ENCODE results near the gene KMT2C.

The KMT2C gene

DNA sequence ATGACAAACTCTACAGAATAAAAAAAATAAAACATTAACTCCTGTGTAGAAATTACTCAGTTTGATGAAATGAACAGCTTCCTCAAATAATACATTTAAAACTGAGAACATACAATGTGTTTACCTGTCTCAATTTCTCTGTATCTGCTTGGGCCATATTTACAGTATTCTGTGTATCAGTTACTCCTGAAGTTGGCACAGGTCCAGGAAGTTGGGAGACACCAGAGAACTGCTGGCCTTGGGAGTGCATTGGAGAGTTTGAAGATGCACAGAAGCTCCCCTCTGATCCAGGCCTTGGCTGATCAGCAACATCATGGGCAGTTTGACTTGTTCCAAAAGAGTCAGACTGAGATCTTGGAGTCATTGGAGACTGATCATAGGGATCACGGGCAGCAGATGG, 255.2 kb downstream of the KMT2C start:
- no peak for DNase-seq

DNA sequence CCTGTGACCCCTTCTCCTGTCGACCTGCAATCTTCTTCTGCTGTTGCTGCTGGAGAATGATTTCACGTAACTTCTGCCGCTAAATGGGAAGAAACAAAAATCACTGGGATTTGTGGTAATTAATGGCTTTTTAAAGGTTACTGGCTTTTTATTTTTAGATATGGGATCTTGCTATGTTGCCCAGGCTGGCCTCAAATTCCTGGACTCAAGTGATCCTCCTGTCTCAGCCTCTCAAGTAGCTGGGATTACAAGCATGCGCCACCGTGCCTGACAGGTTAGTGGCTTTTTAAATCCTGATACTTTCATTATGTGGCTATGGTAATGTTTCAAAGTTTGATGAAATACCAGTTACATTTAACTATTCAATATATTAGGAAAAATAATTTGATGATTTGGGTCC, 255.8 kb downstream of the KMT2C start:
- no peak for DNase-seq

DNA sequence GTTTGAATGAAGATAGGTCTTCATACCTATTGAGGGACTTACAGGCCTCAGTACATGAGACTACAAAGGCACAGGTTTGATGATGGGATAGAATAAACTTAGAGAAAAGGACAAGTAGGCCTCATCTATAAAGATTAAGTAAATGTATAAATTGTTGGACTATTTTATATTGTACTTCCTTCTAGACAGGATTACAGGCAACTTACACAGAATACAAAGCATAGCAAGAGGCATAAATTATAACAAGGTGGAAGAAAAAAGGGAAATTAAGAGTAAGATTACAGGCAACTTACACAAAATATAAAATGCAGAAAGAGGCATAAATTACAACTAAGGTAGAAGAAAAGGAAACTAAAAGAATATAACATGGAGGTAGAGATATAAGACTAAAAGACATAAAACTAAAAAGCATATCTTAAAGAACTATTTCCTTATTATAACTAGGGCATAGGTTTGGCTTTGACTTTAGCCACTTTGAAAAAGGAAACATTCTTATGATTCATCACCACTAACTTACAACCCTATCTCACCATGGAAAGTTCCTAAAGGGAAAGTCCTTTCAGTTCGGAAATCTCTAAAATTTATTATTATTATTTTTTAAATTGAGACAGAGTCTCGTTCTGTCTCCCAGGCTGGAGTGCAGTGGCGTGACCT, 257.3 kb downstream of the KMT2C start:
- DNase-seq = no peak

DNA sequence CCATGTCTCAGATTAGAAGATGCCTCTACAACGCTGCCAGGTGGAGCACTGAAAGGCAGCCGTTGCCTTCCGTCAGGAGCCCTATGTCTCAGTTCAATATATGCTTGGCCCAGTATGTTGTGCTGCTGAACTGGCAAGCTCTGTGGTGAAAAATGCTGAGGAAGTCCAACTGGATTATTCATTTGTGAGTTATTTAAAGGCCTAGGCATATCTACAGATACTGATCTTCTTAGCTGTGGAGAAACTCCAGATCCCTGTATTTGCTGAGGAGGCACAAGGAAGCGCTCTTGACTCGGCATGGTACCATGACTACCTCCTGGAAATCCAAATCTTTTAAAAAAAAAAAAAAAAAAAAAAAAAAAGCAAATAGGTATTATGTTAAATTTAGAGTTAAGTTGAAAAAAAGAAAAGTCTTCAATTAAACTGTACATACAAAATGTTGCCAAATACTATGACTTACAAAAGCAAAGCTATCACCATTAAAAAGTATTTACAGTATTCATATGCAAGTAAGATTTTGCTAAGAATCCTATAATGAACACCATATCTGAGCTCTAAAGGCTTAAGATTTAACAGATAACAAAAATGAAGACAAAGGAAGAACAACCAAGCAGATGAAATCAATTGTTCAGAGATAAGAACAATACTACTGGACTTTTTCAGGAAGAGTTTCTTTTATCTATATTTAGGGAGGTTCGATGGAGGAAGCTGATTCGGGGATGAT, 258.0 kb downstream of the KMT2C start:
- no peak for DNase-seq

DNA sequence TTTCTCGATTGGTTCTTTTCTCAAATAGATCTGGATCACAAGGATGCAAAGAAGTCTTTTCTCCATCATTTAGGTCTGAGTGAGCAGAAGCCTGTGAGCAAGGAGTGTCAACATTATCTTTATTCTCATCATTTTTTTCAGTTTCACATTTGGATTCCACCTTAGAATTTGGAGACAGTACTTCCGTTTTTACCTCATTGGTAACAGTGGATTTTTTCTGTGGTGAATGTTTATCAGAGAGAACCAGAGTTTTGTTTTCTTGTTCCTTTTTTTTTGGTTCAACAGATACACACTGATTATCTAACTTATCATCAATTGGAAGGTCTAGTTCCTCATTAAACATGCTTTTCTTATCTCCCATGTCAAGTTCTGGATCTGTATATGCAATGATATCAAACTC, 259.0 kb downstream of the KMT2C start:
- DNase-seq = no peak

DNA sequence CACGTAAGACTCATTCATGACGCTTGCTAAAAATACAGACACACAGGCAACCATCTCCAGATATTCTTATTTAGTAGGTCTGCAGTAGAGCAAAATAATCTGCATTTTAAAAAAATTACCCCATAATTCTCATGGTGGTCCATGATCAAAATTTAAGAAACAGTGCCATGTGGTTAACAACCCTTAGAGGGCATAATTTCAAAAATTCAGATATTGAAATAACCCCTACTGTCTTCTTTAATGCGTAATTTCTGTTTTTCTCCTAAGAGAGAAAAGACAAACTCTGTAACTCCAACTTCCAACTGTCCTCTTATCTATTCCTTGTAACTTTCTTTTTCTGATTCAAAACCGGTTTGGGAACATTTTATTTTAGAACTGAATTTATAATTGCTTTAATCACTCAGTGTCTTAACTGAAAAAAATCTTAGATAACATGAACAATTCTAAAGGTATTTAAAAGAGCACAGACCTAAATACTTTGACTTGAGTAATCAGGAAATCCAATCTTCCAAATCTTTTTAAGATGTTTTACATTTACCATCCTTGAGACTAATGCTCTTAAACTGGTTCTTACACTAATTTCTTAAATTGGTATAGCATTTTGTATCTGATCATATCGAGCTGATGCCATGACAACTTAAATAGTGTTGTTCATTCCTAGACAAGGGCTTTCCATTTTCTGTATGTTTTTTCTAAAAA, 262.3 kb downstream of the KMT2C start:
- DNase-seq = no peak

DNA sequence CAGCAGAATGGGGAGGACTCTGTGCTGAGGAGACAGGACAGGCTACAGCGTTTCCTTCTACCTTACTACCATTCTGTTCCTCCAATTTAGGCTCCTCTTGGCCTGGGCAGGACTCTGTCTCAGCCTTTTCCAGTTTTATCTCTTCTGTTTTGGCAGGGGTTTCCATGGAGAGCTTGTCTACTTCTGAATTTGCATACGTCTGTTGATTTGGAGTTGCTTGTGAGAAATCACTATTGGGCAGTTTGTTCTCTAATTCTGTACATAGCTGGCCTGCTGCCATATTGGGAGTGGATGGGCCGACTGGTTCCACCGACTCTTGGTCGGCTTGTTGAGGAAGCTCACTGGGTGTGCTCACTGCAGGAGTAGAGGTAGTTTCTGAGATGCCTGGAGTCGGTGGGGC, 273.5 kb downstream of the KMT2C start:
- DNase-seq = no peak

DNA sequence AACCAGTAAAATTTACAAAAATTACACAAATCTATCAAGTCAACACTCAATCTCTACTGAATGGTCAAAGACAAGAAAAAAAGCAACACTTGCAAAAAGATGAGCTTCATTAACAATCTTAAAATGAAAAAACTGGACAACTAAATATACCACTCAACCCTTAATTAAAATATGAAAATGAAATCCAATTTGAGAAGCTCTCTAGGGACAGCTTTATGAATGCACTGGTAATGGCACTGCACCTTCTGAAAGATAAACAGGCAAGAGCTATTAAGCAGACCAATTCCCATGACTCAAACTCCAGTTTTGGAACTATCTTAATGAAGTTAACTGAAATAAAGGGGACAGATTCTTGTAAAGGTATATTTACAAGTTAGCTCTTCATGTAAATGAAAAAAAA, 274.6 kb downstream of the KMT2C start:
- DNase-seq = no peak

DNA sequence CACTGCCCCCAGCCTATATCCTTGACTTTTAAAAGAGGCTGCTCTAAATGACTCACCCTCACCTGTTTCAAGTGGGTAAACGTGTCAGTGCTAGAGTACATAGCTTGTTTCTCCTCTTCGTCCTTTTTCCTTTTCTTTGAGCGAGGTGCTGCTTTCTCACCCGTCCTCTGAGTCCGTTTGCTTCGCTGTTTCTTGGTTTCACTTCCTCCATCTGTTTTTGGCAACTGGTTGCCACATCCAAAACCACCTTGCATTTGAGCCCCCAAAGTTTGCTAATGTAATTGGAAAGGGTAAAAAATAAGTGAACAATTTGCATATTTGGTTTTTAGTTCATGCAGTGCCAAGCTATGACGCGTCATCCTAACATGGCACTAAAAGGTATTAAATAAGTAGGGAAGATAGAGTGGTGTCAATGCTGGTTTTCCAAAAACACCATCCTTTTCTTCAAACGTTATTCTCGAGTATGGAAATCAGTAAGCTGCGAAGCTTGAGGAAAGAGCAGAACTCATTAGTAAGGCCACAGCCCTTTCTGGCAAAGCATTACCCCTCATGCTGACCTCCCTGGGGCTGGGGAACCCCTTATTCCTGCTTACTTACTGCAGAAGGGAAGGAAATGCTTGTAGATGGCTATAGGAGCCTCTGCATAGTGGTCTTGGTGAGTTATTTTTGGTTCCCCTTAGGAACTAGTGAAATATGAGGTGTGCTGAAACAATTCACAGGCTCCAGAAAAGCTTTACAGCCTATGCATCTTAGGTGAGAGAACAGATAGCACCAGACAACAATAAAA, 276.8 kb downstream of the KMT2C start:
- DNase-seq = no peak

DNA sequence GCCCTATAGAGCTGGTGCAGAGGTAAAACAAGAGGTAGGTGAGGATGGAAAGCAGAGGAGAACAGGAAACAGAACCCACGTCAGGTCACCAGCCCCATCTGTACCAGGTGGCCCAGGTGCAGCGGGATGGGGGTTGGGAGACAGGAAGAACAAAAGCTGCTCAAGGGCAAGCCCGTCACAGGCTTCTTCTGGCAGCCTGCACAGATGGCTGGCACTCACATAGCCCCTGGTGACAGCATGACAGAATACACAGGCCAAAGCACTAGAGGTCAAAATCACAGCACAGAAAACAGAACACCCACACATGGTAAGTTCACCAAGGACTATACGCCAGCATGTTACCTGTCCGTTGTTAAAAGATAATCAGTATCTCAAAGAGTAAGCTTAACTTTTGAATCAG, 283.5 kb downstream of the KMT2C start:
- no peak for DNase-seq

DNA sequence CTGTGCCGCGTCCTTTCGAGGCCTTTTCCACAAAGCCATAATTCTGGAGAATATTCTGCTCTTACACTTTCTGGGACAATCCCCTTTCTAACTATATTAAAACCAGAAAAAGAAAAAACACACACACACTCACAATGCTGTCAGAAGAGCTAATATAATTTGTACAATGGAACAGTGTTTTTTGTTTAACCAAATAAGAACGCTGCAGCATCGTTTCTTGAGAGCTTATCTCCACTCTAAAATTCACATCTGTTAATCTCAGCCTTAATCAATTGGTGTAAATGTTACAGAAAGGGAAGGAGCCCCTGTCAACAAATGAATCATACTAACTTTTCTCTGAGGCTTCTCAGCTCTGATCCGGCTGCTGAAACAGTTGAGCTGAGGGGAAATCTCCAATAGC, 286.4 kb downstream of the KMT2C start:
- DNase-seq = no peak

DNA sequence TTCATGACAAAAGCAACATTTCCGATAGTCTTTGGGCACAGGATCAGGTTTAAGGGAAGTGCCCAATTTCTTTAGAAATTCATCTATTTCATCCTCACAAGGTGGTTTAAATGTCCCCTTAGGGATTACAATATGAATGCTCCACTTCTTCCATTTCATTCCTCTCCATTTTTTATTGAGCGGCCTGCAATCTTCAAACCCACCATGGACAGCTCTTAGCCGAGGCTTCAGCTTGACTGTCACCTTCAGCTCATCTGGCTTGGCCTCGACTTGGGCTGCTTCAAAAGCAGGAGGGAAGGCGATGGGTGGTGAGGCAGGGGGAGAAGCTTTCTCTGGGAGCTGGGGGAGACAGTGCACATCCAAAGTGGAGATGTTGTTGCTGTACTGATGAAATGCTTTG, 287.1 kb downstream of the KMT2C start:
- no peak for DNase-seq

DNA sequence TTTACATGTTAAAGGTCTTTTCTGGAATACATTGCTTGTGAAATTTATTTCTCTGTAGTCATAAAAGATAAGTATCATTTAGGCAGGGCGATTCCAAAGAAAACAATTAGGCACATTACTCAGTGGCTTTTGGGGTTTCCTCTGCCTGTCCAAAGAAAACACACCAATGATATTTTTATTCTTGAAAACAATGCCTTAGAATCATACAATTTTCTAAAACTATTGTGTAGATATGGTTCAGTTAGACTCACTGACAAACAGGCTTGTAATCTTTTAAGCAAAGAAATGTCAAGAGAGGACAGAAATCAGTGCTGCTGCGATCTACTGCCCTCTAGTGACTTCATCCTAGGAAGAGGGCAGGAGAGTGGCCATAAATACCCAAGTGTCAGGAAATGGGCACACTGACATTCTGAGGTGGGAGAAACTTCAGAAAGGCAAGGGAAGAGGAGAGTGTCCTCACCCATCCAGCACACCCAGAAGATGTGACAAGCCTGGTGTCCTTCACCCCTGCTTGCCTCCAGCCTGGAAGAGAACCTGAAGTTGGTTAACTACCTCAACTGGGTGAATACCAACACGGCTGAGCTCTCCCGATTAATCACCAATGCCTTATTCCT, 289.8 kb downstream of the KMT2C start:
- no peak for DNase-seq

DNA sequence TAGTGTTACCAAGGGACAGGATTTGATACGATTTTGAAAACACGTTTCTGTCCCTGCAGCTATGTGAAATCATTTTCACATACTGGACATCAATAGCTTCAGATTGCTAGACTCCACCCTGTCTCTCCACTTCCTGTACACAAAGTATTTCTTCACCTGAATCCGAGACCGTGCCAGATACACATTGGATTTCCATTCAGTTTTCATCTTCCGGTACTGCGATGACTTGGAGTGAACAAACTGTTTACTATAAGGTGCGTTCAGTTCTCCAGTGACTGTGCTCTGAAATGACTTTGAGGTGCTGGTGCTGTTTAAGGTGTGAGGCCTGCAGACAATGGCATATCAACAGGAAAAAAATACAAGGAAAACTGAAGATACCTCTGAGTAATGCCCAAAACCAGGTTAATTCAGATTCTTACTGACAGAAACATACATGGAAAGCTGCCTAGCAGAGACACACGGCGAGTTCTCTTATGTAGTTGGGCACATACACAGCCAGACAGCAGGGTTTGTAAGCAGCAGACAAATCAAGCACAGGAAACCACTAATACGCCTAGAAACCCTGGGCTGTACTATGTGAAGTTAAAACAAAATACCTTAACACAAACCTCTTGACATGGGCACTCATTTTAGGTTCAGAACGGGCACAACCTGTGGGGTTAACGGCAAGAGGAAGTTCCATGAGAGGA, 291.1 kb downstream of the KMT2C start:
- no peak for DNase-seq

DNA sequence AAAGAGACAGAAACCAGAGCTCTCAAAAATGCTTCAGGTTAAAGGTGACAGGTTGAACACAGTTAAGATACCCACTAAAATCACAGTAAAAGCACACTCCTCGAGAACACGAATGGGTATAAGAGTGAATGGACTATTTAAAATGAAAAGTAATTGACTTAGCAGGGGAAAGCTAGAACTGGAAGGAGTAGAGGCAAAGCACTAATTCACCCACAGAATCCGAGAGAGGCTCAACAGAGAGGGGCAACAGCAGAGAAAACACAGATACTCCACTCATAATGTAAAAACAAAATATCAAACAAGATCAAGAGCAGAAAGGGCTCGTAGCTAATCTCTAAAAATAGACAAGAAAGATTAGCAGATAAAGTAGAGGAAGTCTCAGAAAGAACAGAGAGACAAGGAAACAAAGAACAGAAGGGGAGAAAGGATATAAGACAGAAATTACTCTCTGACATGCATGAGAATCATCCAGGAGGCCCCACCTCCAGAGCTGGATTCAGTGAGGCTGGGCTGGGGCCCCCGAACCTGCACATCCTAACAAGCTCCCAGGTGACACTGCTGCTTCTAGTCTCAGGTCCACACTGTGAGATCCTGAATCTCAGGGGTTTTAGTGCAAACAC, 292.7 kb downstream of the KMT2C start:
- no peak for DNase-seq

DNA sequence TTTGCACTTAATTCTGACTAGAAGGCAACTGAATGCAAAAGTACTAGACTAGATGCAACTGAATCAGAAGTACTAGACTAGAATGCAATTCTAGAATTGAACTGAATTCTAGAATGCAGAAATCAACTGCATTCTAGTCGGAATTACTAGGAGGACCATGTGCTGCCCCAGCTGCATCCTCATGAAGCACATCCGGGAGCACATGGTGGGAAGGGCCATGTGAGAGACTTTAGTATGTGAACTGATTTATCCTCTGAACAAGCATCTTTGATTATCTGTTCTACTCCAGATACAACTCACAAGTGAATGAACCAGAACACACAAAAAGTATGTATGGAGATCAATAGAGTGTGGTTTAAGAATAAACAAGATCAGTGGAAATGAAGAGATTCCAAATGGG, 295.2 kb downstream of the KMT2C start:
- DNase-seq = no peak

DNA sequence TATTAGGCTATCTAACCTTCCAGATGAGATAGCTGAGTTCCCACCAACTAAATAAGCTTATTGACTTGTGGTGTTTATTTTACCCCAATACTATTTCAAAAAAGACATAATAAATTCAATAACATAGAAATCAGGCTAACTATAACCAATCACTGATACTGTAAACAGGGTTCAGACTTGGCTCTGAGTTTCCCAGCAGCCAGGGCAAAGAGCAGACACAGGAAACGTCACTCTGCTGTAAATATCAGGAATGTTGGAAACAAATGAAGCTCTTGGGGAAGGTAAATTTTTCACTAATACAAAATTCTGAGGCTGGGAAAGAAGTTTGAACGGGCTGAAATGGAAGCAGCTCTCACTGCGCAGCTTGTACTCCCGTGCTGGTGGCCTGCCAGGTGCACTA, 295.7 kb downstream of the KMT2C start:
- no peak for DNase-seq

DNA sequence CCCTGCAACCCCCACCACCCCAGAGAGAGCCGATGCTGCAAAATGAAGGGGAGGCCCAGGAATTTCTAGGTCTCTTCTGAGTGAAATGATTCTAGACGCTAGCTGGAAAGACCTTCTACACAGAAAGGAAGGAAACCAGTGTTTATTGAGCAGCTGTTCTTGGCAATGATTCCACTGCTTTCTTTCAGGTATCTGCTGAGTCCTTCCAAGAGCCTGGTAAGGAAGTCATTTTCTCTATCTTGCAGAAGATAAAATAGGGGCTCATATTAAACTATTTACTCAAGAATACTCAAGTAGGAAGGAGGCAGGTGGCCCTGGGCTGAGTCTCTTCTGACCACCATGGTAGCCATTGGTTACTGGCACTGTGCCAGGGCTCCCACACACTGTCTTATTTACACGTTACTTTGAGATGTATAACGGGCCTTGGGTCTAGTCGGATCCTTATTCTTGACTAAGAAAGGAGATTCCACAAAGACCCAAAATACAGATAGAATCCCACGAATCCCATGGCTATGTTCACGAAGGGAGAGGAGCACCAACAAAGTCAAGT, 298.3 kb downstream of the KMT2C start:
- no peak for DNase-seq

DNA sequence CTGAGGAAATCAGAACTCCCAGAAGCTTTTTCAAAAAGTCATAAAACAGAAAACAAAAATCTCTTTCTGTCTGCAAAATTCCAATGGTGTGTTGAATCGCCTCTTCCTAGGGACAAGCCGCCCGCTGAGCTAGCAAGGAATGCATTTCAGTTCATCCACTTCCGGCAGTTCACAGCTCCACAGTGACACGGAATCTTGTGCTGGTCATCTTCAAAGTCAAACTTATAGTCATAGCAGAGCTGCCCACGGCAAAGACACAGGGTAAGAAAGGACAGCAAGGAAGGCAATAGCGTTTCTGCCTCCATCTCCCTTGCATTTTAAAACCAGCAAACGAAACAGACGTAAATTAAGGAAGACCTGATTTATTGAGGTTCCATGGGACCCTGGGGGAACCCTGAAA, 299.1 kb downstream of the KMT2C start:
- DNase-seq = no peak

DNA sequence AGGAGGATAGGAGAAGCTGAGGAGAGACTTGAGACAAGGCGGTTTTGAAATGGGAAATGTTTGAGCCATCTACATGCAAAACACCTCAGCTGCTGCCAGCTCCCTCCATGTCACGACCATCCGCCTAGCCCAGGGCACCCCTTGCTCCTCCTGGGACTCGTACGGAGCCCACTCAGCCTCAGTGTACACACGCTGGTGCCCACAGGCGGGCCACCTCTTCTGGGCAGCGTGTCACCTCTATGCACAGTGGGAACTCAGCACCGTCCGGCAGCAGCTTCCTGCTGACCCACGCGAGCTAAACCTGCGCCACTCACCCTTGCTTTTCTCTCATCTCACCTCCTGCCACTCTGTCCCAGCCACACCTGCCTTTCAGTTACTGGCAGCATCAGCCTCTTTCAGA, 302.0 kb downstream of the KMT2C start:
- no peak for DNase-seq

DNA sequence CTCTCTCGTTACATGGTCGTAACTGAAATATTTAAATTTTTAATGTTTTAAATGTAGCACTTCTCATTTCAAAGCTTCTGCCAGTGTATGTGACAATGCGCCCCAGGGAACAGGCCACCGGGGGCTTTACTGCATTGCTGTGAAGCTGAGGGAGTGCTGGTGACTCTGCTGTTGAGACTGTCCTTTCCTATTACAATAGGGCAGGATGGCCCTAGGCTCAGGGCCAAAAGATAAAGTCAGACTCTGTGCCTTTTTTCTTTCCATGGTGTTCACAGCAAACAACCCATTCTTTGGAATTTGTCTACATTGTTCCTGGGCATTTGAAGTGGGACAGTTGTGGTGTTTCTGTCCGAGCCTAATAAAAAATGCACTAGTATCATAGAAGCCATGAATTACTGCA, 303.0 kb downstream of the KMT2C start:
- no peak for DNase-seq

All from activated gamma-delta T cell treated with Interleukin-2 at 50 U/mL for 16 hours (primary cell).